ENCODE measurements around the gene OLR1. TPM values are rescaled to one million over a fixed set of nuclear protein-coding genes. Genes with fewer than 3 reads are reported as not detected.

Gene OLR1
- total and polyA plus RNA-seq, 9 donors: 0.10 to 12.3 (median 0.74) TPM

GRCh38 chr12:10126413-10126812 lies 45.5 kb downstream of the OLR1 start:
- TF ChIP-seq, protein P1, sequence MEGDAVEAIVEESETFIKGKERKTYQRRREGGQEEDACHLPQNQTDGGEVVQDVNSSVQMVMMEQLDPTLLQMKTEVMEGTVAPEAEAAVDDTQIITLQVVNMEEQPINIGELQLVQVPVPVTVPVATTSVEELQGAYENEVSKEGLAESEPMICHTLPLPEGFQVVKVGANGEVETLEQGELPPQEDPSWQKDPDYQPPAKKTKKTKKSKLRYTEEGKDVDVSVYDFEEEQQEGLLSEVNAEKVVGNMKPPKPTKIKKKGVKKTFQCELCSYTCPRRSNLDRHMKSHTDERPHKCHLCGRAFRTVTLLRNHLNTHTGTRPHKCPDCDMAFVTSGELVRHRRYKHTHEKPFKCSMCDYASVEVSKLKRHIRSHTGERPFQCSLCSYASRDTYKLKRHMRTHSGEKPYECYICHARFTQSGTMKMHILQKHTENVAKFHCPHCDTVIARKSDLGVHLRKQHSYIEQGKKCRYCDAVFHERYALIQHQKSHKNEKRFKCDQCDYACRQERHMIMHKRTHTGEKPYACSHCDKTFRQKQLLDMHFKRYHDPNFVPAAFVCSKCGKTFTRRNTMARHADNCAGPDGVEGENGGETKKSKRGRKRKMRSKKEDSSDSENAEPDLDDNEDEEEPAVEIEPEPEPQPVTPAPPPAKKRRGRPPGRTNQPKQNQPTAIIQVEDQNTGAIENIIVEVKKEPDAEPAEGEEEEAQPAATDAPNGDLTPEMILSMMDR (IDR thresholded peaks at IDR 0.05): no peak
- TF ChIP-seq POLR2A (IDR thresholded peaks at IDR 0.05): no peak
- no peak for TF ChIP-seq EP300 (IDR thresholded peaks at IDR 0.05)
- 81 to 88% (median 83%) methylated on average over 1 of the region's 1 CpG for WGBS, 3 donors
- Histone ChIP-seq H3K4me1 (ENCODE audit: insufficient read depth) (no peaks in the 10 kb centered on the region), H3K27ac (no peak overlapping the region), H3K27me3 (no peaks in the 10 kb centered on the region), H3K9me3 (no peaks in the 10 kb centered on the region), H3K36me3 (no peaks in the 10 kb centered on the region), H3K4me3 (no peak overlapping the region)
- intact Hi-C loops (cut with DNase I): loop anchor here in 1 of 4 donors (10.0 kb wide), 1 partner anchor 52 kb away; no protein-coding TSS in a partner anchor
- no peak for DNase-seq

GRCh38 chr12:10122689-10123088 lies 49.2 kb downstream of the OLR1 start:
- H3K36me3 ChIP-seq: no peaks in the 10 kb centered on the region
- H3K27ac ChIP-seq: no peak overlapping the region
- intact Hi-C loops (cut with DNase I): loop anchor here in 1 of 4 donors (10.0 kb wide), 1 partner anchor 48 kb away; no protein-coding TSS in a partner anchor
- TF ChIP-seq POLR2A (IDR thresholded peaks at IDR 0.05) (no peak), EP300 (IDR thresholded peaks at IDR 0.05) (no peak)
- TF ChIP-seq, protein P1 (IDR thresholded peaks at IDR 0.05): no peak
- 69 to 90% (median 83%) methylated on average over 4 of the region's 4 CpGs for WGBS, 3 donors
- H3K4me3 ChIP-seq: no peak overlapping the region
- H3K27me3 ChIP-seq: no peaks in the 10 kb centered on the region
- no peaks in the 10 kb centered on the region for H3K9me3 ChIP-seq
- H3K4me1 ChIP-seq (ENCODE audit: insufficient read depth): no peaks in the 10 kb centered on the region
- no peak for DNase-seq

- TF ChIP-seq POLR2A (IDR thresholded peaks at IDR 0.05) (no peak), EP300 (IDR thresholded peaks at IDR 0.05) (no peak)
- TF ChIP-seq, protein P1 (IDR thresholded peaks at IDR 0.05): no peak
- H3K27me3 ChIP-seq: no peaks in the 10 kb centered on the region
- no peaks in the 10 kb centered on the region for H3K9me3 ChIP-seq
- no peak overlapping the region for H3K27ac ChIP-seq
- H3K4me1 ChIP-seq (ENCODE audit: insufficient read depth): no peaks in the 10 kb centered on the region
- intact Hi-C loops (cut with DNase I): loop anchor here in 1 of 4 donors (10.0 kb wide), 1 partner anchor 46 kb away; no protein-coding TSS in a partner anchor
- H3K36me3 ChIP-seq: no peaks in the 10 kb centered on the region
- H3K4me3 ChIP-seq: no peak overlapping the region
- 60 to 73% (median 69%) methylated on average over 7 of the region's 7 CpGs for WGBS, 3 donors
- DNase-seq: no peak
Observed at GRCh38 chr12:10121278-10121677, 50.7 kb downstream of the OLR1 start.

GRCh38 chr12:10119066-10119465 lies 52.9 kb downstream of the OLR1 start:
- Histone ChIP-seq H3K4me3 (no peak overlapping the region), H3K4me1 (ENCODE audit: insufficient read depth) (no peaks in the 10 kb centered on the region), H3K36me3 (no peaks in the 10 kb centered on the region), H3K27me3 (no peaks in the 10 kb centered on the region), H3K9me3 (no peaks in the 10 kb centered on the region), H3K27ac (no peak overlapping the region)
- intact Hi-C loops (cut with DNase I): no loop called here
- DNase-seq: no peak
- TF ChIP-seq EP300 (IDR thresholded peaks at IDR 0.05) (no peak), POLR2A (IDR thresholded peaks at IDR 0.05) (no peak)
- TF ChIP-seq, protein P1 (IDR thresholded peaks at IDR 0.05): no peak
- 67 to 79% (median 70%) methylated on average over 3 of the region's 3 CpGs for WGBS, 3 donors

Measured in ovary (tissue), 9 donors.